HFFc6 (cell line): ENCODE data around the gene PGM3. TPM values are rescaled to one million over a fixed set of nuclear protein-coding genes. Genes with fewer than 3 reads are reported as not detected.
"Not testable (repeated sequence)": the region's sequence is repeated elsewhere in the genome, so short reads cannot be mapped to it uniquely, and the experiment has no call there.

Experiments
- DNase-seq: peaks from one replicate; pipeline ENCODE4 v3.0.0-alpha.2; 2018
- H3K27ac Mint-ChIP-seq: 2 replicates; pipeline ENCODE4 v1.8.0; 2020; ENCODE audit warnings: mild to moderate bottlenecking, mixed read lengths
- H3K27me3 Mint-ChIP-seq: 2 replicates; pipeline ENCODE4 v1.8.0; 2021; ENCODE audit warnings: mild to moderate bottlenecking, moderate library complexity, mixed read lengths; ENCODE audit not compliant: insufficient read depth
- H3K36me3 Mint-ChIP-seq: 2 replicates; pipeline ENCODE4 v1.8.0; 2021; ENCODE audit warnings: low read depth, mixed read lengths
- H3K4me1 Mint-ChIP-seq: 2 replicates; pipeline ENCODE4 v1.8.0; 2020; ENCODE audit warnings: low read depth, mixed read lengths
- H3K4me3 Mint-ChIP-seq: 2 replicates; pipeline ENCODE4 v1.8.0; 2020; ENCODE audit warnings: mild to moderate bottlenecking, moderate library complexity, mixed read lengths
- H3K9me3 Mint-ChIP-seq: 2 replicates; pipeline ENCODE4 v1.8.0; 2020; ENCODE audit warnings: mild to moderate bottlenecking, mixed read lengths
- total RNA-seq, 6 experiments: library from RNA; stranded (reverse); fragmentation: NEBNext Ultra II Directional; extraction: Animal tissue kit (Norgen Biotek cat#: 25700); gene quantifications; 2 replicates in 1 of 6; 3 replicates in 5 of 6; pipeline ENCODE4 v1.2.3, GENCODE V29; 2021
- TF ChIP-seq, protein P1 (sequence below): fragments of 200-600 bp; sonication (generic); IDR thresholded peaks from 2 replicates; pipeline ENCODE4 v1.5.0; 2021; ENCODE audit warnings: antibody characterized with exemption, mild to moderate bottlenecking

Gene PGM3
- total RNA-seq, 6 experiments from 2014 or later = 97.4 to 103 (median 98.6) TPM

DNA sequence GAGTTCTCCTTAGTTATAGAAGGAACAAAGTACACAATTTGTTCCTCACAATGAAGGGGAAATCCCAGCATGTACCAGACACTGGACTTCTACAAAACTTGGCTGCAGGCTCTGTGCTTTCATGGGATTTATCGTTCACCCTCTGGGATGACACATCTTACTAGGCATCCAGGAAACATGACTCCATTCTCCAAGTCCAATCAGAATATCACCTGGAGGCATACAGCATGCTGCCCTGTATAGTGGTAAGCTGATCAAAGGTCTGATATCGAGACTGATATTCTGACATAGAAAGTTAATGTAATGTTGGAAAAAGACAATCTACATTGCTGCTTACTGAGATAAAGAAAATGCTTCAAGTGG is 6.8 kb upstream of the PGM3 start:
- TF ChIP-seq, protein P1, sequence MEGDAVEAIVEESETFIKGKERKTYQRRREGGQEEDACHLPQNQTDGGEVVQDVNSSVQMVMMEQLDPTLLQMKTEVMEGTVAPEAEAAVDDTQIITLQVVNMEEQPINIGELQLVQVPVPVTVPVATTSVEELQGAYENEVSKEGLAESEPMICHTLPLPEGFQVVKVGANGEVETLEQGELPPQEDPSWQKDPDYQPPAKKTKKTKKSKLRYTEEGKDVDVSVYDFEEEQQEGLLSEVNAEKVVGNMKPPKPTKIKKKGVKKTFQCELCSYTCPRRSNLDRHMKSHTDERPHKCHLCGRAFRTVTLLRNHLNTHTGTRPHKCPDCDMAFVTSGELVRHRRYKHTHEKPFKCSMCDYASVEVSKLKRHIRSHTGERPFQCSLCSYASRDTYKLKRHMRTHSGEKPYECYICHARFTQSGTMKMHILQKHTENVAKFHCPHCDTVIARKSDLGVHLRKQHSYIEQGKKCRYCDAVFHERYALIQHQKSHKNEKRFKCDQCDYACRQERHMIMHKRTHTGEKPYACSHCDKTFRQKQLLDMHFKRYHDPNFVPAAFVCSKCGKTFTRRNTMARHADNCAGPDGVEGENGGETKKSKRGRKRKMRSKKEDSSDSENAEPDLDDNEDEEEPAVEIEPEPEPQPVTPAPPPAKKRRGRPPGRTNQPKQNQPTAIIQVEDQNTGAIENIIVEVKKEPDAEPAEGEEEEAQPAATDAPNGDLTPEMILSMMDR = no peak
- no peaks in the 10 kb centered on the region for H3K27me3 Mint-ChIP-seq

DNA sequence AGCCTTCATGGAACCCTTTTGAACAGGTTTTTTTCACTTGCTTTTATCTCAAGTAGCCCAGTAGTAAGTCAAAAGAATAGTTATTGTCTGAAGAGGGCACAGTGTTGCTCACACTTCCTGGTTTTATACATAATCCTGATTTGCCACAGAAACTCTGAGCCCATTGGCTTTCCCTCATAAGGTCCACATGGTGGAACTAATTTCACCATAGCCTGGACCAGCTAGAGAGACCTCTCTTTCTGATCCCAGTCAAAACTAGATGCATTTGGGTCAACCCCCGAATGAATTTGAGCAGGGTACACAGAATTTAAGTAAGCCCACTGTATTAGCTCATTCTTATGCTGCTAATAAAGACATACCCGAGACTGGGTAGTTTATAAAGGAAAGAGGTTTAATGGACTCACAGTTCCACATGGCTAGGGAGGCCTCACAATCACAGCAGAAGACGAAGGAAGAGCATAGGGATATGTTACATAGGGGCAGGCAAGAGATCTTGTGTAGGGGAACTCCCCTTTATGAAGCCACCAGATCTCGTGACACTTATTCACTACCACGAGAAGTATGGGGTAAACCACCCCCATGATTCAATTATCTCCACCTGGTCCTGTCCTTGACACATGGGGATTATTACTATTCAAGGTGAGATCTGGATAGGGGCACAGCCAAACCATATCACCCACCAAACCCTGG is 6.3 kb upstream of the PGM3 start:
- Mint-ChIP-seq H3K27ac (peak overlapping the region; percentile 89), H3K36me3 (peaks cover 17% of the 10 kb centered on the region; the same call in 1 of the 2 replicates), H3K9me3 (no peaks in the 10 kb centered on the region), H3K4me3 (peak overlapping the region; percentile 41), H3K4me1 (peaks cover 58% of the 10 kb centered on the region), H3K27me3 (no peaks in the 10 kb centered on the region)
- TF ChIP-seq, protein P1 = no peak
- no peak for DNase-seq

More for the DNA sequence above, 6.8 kb upstream of the PGM3 start:
- Mint-ChIP-seq H3K36me3 (peaks cover 17% of the 10 kb centered on the region; the same call in 1 of the 2 replicates), H3K4me1 (peaks cover 53% of the 10 kb centered on the region), H3K9me3 (no peaks in the 10 kb centered on the region), H3K27ac (peak overlapping the region; percentile 89), H3K4me3 (0 out of 2 replicates have a peak overlapping the region, but pooled peaks have one; percentile 41)
- peak; percentile 80 for DNase-seq

DNA sequence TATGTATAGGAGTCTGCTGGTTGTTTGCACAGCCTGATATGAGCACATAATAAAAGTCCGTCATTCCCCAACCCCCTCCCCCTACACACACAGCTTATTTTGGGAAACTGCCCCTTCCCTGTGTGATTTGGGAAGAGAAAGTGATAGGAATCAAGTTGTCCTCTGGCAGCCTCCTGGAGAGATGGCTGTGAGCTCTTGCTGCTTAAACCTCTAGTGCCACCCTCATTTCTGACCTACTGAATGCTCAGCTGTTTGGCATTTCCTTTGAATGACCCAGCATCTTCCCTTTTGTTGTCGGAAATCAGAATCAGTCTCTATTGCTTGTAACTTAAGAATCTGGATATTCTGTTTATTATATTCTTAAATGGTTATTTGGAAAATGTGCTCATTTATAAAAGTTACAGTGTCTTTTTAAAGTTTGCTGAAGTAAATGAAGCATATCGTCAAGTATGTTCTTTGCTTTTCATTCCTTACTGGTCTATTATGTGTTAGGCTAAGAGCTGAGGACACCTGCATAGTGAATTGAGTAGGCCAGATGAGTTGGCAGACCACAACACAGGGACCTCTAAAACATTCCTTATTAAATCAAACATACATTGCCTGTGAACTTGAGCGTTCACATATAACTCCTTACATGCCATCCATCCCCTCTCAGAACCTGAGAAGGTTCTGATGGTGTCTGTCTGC is 5.6 kb upstream of the PGM3 start:
- Mint-ChIP-seq H3K4me3 (peak overlapping the region; percentile 58), H3K4me1 (peaks cover 64% of the 10 kb centered on the region), H3K27ac (peak overlapping the region; percentile 89), H3K27me3 (no peaks in the 10 kb centered on the region), H3K36me3 (peaks cover 17% of the 10 kb centered on the region; the same call in 1 of the 2 replicates), H3K9me3 (no peaks in the 10 kb centered on the region)
- DNase-seq = peak; percentile 56
- TF ChIP-seq, protein P1 = no peak

DNA sequence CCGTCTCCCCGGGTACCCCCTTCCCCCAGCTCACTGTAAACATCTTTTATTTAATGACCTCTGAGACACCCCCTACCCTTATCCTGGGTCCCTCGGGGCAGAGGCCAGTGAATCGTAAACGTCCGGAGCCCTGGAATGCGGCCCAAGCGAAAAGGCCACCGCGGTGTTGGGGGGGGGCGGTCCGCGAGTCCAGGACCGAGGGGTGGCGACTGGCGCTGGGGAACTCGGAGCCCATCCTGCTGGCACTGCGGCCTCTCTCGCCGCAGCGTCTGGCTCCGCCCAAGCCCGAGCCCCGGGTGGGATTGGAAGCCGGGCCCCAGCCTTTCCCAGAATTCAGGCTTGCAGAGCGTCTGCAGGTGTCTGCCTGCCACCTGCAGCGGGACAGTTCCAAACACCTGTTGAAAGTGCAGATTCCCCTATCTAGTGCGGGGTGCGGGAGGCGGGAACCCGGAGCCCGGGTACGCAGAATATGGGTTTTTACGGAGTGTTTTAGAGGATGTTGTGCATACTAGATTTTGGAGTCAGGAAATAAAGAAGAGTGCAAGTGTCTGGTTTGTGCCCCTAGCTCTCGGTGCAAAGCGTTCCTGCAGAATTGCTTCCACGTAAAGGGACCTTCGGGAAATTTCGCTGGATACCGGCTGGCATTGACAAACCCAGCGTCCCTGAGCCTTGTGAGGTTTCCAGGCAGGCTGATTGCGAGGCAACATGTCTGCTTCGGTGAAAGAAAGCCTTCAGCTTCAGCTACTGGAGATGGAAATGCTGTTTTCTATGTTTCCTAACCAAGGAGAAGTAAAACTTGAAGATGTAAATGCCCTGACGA is 892 bp upstream of the PGM3 start:
- Mint-ChIP-seq H3K27me3 (no peaks in the 10 kb centered on the region; the same call in 1 of the 2 replicates), H3K4me3 (peak overlapping the region; percentile 100), H3K9me3 (no peaks in the 10 kb centered on the region), H3K27ac (peak overlapping the region; percentile 43; the same call in 1 of the 2 replicates), H3K36me3 (peaks cover 41% of the 10 kb centered on the region), H3K4me1 (peaks cover 68% of the 10 kb centered on the region)
- TF ChIP-seq, protein P1 = no peak
- DNase-seq = no peak

DNA sequence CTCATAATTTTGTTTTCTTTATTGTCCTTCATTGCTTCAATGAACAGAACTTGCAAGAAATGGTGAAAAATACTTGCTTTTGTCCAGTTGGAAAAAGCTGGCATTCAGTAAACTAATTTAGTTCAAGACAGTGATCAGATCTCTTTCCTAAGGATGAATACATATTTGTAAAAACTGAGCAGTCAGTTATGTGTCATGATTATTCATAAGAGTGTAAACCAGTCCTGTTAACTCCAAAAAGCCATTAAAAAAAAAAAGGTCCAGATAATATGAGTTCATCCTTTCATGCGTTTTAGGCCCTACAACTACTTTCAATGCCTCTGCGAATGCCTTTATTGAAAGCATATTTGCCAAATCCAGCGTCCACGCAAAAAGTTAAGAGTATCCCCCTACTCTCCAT is 609 bp downstream of the PGM3 start:
- Mint-ChIP-seq H3K4me1 (peaks cover 53% of the 10 kb centered on the region), H3K9me3 (no peaks in the 10 kb centered on the region), H3K27me3 (no peaks in the 10 kb centered on the region; the same call in 1 of the 2 replicates), H3K4me3 (peak overlapping the region; percentile 100), H3K36me3 (peaks cover 42% of the 10 kb centered on the region), H3K27ac (peak overlapping the region; percentile 99)
- TF ChIP-seq, protein P1 = no peak
- no peak for DNase-seq

DNA sequence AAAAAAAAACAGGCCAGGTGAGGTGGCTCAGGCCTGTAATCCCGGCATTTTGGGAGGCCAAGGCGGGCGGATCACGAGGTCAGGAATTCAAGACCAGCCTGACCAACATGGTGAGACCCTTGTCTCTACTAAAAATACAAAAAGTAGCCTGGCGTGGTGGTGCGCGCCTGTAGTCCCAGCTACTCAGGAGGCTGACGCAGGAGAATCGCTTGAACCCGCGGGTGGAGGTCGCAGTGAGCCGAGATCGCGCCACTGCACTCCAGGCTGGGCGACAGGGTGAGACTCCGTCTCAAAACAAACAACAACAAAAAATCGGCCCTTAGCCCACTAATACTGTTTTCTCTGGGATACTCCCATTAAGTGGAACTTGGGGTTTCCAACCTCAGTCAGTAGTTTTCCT is 1.1 kb downstream of the PGM3 start:
- H3K27ac Mint-ChIP-seq = peak overlapping the region; percentile 99
- H3K4me3 Mint-ChIP-seq = peak overlapping the region; percentile 100
- H3K27me3 Mint-ChIP-seq, H3K9me3 Mint-ChIP-seq, DNase-seq: not testable (repeated sequence)
- peaks cover 49% of the 10 kb centered on the region for H3K4me1 Mint-ChIP-seq
- peaks cover 39% of the 10 kb centered on the region for H3K36me3 Mint-ChIP-seq
